AG04450 (cell line): ENCODE measurements around the gene MUC5AC. TPM values are rescaled to one million over a fixed set of nuclear protein-coding genes. Genes with fewer than 3 reads are reported as not detected.

Source experiments
- CTCF ChIA-PET: fragments of 300-600, 350-600 bp; formaldehyde crosslinking; extraction: SDS; loops from one replicate; lab custom pipeline; 2022; ENCODE audit warnings: antibody characterized with exemption, inconsistent platforms; lab: Charles Lee
- POLR2A ChIA-PET: fragments of 350-600 bp; formaldehyde crosslinking; extraction: SDS; loops from one replicate; lab custom pipeline; 2021; ENCODE audit warnings: antibody characterized with exemption, inconsistent platforms; lab: Yijun Ruan, JAX
- DNase-seq: peaks from one replicate; pipeline ENCODE4 v3.0.0-alpha.2; 2011; ENCODE audit warnings: low read depth, low spot score
- H3K27ac ChIP-seq: one replicate; pipeline ENCODE4 v1.5.1; 2012; ENCODE audit warnings: low read depth, low read length, control low read depth
- H3K27me3 ChIP-seq: one replicate; pipeline ENCODE4 v1.6.0; 2012; ENCODE audit warnings: low read length; ENCODE audit not compliant: control insufficient read depth, insufficient read depth
- H3K4me3 ChIP-seq: 2 replicates; pipeline ENCODE4 v1.5.1; 2011; ENCODE audit warnings: mild to moderate bottlenecking, low read depth, low read length, control low read depth
- H3K9me3 ChIP-seq: 2 replicates; pipeline ENCODE4 v1.5.1; 2012; ENCODE audit warnings: low read length; ENCODE audit not compliant: control insufficient read depth, insufficient read depth
- polyA plus RNA-seq: library from polyadenylated mRNA; depleted of rRNA; stranded (reverse); fragments of >200 nt; gene quantifications from 2 replicates; pipeline ENCODE4 v1.2.3, GENCODE V29; 2011
- TF ChIP-seq, protein P1 (sequence below): IDR thresholded peaks from 2 replicates; pipeline ENCODE4 v1.5.1; 2011; ENCODE audit warnings: low read depth, low read length, control low read depth, inconsistent platforms

Gene MUC5AC
- polyA plus RNA-seq, 1 experiment: 0.01 TPM

DNA sequence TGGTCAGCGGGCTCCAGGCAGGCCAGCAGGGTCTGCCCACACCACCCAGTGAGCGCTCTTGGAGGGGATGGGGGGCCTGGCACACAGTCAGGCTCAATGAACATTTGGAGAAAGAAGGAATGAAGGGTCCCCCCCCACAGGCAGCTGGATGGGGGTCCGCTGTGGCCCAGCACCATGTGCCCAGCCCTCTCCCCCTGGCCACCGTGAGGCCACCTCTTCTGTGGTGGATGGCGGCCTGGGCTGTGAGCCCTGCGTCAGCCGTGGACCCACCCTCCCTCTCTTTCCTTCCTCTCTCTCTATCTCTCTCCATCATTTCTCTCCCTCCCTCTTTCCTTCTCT, 35.1 kb upstream of the MUC5AC start:
- TF ChIP-seq, protein P1, sequence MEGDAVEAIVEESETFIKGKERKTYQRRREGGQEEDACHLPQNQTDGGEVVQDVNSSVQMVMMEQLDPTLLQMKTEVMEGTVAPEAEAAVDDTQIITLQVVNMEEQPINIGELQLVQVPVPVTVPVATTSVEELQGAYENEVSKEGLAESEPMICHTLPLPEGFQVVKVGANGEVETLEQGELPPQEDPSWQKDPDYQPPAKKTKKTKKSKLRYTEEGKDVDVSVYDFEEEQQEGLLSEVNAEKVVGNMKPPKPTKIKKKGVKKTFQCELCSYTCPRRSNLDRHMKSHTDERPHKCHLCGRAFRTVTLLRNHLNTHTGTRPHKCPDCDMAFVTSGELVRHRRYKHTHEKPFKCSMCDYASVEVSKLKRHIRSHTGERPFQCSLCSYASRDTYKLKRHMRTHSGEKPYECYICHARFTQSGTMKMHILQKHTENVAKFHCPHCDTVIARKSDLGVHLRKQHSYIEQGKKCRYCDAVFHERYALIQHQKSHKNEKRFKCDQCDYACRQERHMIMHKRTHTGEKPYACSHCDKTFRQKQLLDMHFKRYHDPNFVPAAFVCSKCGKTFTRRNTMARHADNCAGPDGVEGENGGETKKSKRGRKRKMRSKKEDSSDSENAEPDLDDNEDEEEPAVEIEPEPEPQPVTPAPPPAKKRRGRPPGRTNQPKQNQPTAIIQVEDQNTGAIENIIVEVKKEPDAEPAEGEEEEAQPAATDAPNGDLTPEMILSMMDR: no peak
- Histone ChIP-seq H3K27ac (no peak overlapping the region), H3K4me3 (no peak overlapping the region), H3K9me3 (peaks cover 18% of the 10 kb centered on the region; the same call in 1 of the 2 replicates), H3K27me3 (peaks cover 15% of the 10 kb centered on the region)
- ChIA-PET CTCF (no interaction called here), POLR2A (no interaction called here)
- no peak for DNase-seq

DNA sequence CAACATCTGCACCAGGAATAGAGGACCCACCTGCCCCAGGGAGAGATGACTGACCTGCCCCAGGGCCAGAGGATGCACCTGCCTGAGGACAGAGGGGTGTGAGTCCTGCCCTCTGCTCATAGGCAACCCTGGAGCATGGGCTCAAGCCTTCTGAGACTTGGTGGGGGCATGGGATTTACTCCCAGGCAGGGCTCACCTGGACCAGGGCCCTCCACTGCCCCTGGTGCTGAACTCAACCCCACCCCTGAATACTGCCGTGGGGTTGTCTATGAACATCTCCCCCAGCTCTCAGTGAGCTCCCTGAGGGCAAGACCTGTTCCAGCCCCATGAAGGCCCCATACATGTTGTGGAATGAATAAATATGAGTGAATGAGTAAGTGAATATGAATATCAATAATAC, 33.8 kb upstream of the MUC5AC start:
- DNase-seq: no peak

DNA sequence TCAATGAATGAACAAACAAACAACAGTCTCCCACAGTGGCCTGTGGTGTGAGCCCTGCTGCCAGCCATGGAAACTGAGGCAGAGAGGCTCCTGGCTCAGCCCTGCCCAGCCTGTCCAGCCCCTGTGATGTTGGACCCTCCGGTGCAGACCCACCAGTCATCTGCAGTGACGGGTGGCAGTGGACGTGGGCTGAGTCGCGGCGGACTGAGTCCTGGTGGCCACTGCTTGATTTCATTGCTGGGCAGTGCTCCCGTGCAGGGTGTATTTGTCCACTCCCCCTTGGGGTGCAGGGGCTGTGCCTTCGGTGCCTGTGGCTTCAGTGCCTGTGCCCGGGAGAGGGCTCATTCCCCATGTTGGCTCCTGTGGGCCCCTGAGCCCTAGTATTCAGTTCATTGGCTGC, 31.9 kb upstream of the MUC5AC start:
- ChIA-PET POLR2A (no interaction called here), CTCF (no interaction called here)
- no peak for DNase-seq
- TF ChIP-seq, protein P1: no peak
- Histone ChIP-seq H3K4me3 (no peak overlapping the region), H3K27me3 (peaks cover 9% of the 10 kb centered on the region), H3K27ac (no peak overlapping the region), H3K9me3 (peaks cover 18% of the 10 kb centered on the region; the same call in 1 of the 2 replicates)

More for the DNA sequence above, 33.8 kb upstream of the MUC5AC start:
- TF ChIP-seq, protein P1: no peak
- POLR2A ChIA-PET: no interaction called here
- H3K4me3 ChIP-seq: no peak overlapping the region
- no peak overlapping the region for H3K27ac ChIP-seq
- CTCF ChIA-PET: no interaction called here
- peaks cover 18% of the 10 kb centered on the region; the same call in 1 of the 2 replicates for H3K9me3 ChIP-seq
- peaks cover 17% of the 10 kb centered on the region for H3K27me3 ChIP-seq

DNA sequence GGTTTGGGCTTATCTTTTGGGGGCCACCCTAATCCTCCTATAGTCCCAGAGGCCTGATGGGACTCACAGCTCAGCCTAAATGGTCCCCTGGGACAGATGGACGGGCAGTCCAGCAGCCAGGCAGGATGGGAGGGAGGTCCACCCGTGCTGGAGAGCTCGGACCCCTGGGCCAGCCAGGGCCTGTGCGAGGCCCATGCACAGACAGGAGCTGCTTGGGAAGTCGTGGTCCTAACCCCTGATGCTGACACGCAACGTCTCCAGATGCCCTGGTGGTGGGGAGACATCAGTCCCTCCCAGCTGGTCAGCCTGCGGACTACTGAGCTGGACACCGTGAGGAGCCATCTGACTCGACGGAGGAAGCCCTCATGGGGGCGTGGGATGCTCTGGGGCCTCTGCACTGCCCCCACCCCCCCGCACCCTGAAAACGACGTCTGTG, 31.2 kb upstream of the MUC5AC start:
- POLR2A ChIA-PET: no interaction called here
- H3K9me3 ChIP-seq: peaks cover 20% of the 10 kb centered on the region; the same call in 1 of the 2 replicates
- CTCF ChIA-PET: no interaction called here
- H3K4me3 ChIP-seq: no peak overlapping the region
- H3K27me3 ChIP-seq: peaks cover 9% of the 10 kb centered on the region
- no peak for DNase-seq
- TF ChIP-seq, protein P1: no peak
- H3K27ac ChIP-seq: no peak overlapping the region

DNA sequence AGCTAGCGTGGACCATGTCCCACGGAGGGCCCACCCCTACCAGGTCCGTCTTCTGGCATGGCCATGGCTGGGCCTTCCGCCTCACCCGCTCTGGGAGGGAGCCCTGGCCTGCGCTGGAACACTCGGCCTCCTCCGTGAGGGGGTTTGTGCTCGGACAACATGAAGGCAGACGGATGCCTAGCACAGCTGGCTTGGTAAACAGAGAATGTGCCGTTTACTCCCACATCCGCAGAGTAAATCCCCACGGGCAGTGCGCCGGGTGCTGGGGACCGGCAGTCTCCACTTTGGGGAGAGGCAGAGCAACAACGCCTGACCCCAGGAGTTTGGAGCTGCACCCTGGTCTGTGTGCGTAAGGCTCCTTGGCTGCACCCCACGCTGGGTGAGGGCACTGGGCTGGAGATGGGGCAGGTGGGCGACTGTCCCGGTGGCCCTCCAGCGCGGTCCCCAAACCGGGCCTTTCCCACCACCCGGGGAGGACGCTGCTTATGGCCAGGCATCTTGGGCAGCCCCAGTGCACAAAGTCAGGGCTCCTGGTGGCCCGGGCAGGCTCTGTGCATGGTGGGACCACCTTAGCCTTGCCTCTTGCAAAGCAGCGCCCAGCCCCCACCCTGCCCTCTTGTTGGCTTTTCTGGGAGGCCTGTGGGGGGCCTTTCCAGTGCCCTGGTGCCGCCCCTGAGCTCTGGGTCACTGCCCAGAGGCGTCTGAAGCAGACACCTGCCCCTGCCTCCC, 30.7 kb upstream of the MUC5AC start:
- peaks cover 9% of the 10 kb centered on the region for H3K27me3 ChIP-seq
- TF ChIP-seq, protein P1: no peak
- H3K9me3 ChIP-seq: peaks cover 15% of the 10 kb centered on the region; the same call in 1 of the 2 replicates
- CTCF ChIA-PET: no interaction called here
- DNase-seq: no peak
- POLR2A ChIA-PET: no interaction called here
- H3K4me3 ChIP-seq: no peak overlapping the region
- no peak overlapping the region for H3K27ac ChIP-seq
